Prostate gland (tissue), 2 donors: ENCODE data around the gene RNU2-1.

ENCODE experiments used
- CTCF ChIP-seq, 4 experiments: fragments of 200-600 bp in 2 of 4; fragments of 450-650 bp in 2 of 4; sonication (generic) in 2 of 4; IDR thresholded peaks; 1 replicate in 3 of 4; 2 replicates in 1 of 4; pipeline ENCODE4 v1.5.1; 2016 to 2019; ENCODE audit warnings: antibody characterized with exemption in 4 of 4, mild to moderate bottlenecking in 2 of 4, moderate library complexity in 2 of 4
- POLR2A ChIP-seq: fragments of 450-650 bp; IDR thresholded peaks from one replicate; pipeline ENCODE4 v1.6.1; 2016; ENCODE audit warnings: antibody characterized with exemption, mild to moderate bottlenecking

GRCh38 chr17:43215341-43215740, 18.4 kb downstream of the RNU2-1 start:
- TF ChIP-seq CTCF (IDR thresholded peaks at IDR 0.05) = no peak
- no peak for TF ChIP-seq POLR2A
